HL-60/S4 treated with phorbol 12-myristate 13-acetate at 8.2 ng/mL for 4 days and 3 days (cell line): ENCODE measurements around the gene G6PC3.
"Not testable (repeated sequence)": the region's sequence is repeated elsewhere in the genome, so short reads cannot be mapped to it uniquely, and the experiment has no call there.

ENCODE experiments used
- in situ Hi-C: fragments of 300-500 bp; cut with MboI; formaldehyde crosslinking; loops from 2 replicates; pipeline ENCODE4 v1.15.0; 2022; ENCODE audit warnings: low sequenced_read_pairs

The G6PC3 gene

GRCh38 chr17:44082256-44082927 lies 11.9 kb downstream of the G6PC3 start:
- in situ Hi-C loops, result no loop called here

GRCh38 chr17:44083250-44083849 lies 12.8 kb downstream of the G6PC3 start:
- in situ Hi-C loops, result no loop called here

GRCh38 chr17:44084131-44084538 lies 13.6 kb downstream of the G6PC3 start:
- in situ Hi-C loops, result no loop called here

- in situ Hi-C loops, result no loop called here
Measured at GRCh38 chr17:44084921-44085320, 14.4 kb downstream of the G6PC3 start.

GRCh38 chr17:44085908-44086307 lies 15.4 kb downstream of the G6PC3 start:
- in situ Hi-C loops, result no loop called here

GRCh38 chr17:44086364-44087311 lies 16.1 kb downstream of the G6PC3 start:
- in situ Hi-C loops, result no loop called here

GRCh38 chr17:44087319-44087718 lies 16.8 kb downstream of the G6PC3 start:
- in situ Hi-C loops, result no loop called here

GRCh38 chr17:44088254-44088653 lies 17.7 kb downstream of the G6PC3 start:
- in situ Hi-C loops, result no loop called here

- in situ Hi-C loops, result no loop called here
Measured at GRCh38 chr17:44091200-44091997, 20.9 kb downstream of the G6PC3 start.

GRCh38 chr17:44092051-44092450 lies 21.5 kb downstream of the G6PC3 start:
- in situ Hi-C loops, result no loop called here

- in situ Hi-C loops, result no loop called here
Measured at GRCh38 chr17:44093231-44093900, 22.8 kb downstream of the G6PC3 start.

GRCh38 chr17:44094701-44095387 lies 24.3 kb downstream of the G6PC3 start:
- in situ Hi-C loops, result no loop called here

- in situ Hi-C loops, result no loop called here
Measured at GRCh38 chr17:44095388-44095646, 24.8 kb downstream of the G6PC3 start.

- in situ Hi-C loops, result no loop called here
Measured at GRCh38 chr17:44095647-44096496, 25.3 kb downstream of the G6PC3 start.

GRCh38 chr17:44097110-44097958 lies 26.8 kb downstream of the G6PC3 start:
- in situ Hi-C loops, result no loop called here

- in situ Hi-C loops, result not testable (repeated sequence)
Measured at GRCh38 chr17:44101858-44102257, 31.3 kb downstream of the G6PC3 start.

- in situ Hi-C loops, result no loop called here
Measured at GRCh38 chr17:44102849-44103622, 32.5 kb downstream of the G6PC3 start.
